Measurements from ENCODE around the gene SERPINA1.
"Not testable (repeated sequence)": the region's sequence is repeated elsewhere in the genome, so short reads cannot be mapped to it uniquely, and the experiment has no call there.

The SERPINA1 gene

GRCh38 chr14:94364037-94364436 is 24.4 kb downstream of the SERPINA1 start:
- no peak overlapping the region for H3K4me3 Mint-ChIP-seq
- H3K9me3 Mint-ChIP-seq: no peaks in the 10 kb centered on the region
- H3K36me3 Mint-ChIP-seq (ENCODE audit: low read depth): no peaks in the 10 kb centered on the region
- intact Hi-C loops (cut with micrococcal nuclease): loop anchor here (1.0 kb wide), 1 partner anchor 15 kb away; no protein-coding TSS in a partner anchor
- peak overlapping the region; percentile 2 for H3K27ac Mint-ChIP-seq
- peaks cover 28% of the 10 kb centered on the region for H3K4me1 Mint-ChIP-seq (ENCODE audit: low read depth)
- no peaks in the 10 kb centered on the region for H3K27me3 Mint-ChIP-seq

GRCh38 chr14:94363151-94363624 is 25.2 kb downstream of the SERPINA1 start:
- H3K27ac Mint-ChIP-seq: peak overlapping the region; percentile 1
- no peaks in the 10 kb centered on the region for H3K9me3 Mint-ChIP-seq
- intact Hi-C loops (cut with micrococcal nuclease): no loop called here
- H3K4me3 Mint-ChIP-seq: no peak overlapping the region
- peaks cover 20% of the 10 kb centered on the region for H3K4me1 Mint-ChIP-seq (ENCODE audit: low read depth)
- H3K27me3 Mint-ChIP-seq: no peaks in the 10 kb centered on the region
- H3K36me3 Mint-ChIP-seq (ENCODE audit: low read depth): no peaks in the 10 kb centered on the region

GRCh38 chr14:94362614-94363133 is 25.7 kb downstream of the SERPINA1 start:
- H3K27ac Mint-ChIP-seq: peak overlapping the region; percentile 1
- intact Hi-C loops (cut with micrococcal nuclease): no loop called here
- no peak overlapping the region for H3K4me3 Mint-ChIP-seq
- no peaks in the 10 kb centered on the region for H3K36me3 Mint-ChIP-seq (ENCODE audit: low read depth)
- no peaks in the 10 kb centered on the region for H3K9me3 Mint-ChIP-seq
- peaks cover 2% of the 10 kb centered on the region for H3K27me3 Mint-ChIP-seq
- peaks cover 15% of the 10 kb centered on the region for H3K4me1 Mint-ChIP-seq (ENCODE audit: low read depth)

- Mint-ChIP-seq H3K27me3 (peaks cover 3% of the 10 kb centered on the region), H3K27ac (no peak overlapping the region), H3K4me1 (ENCODE audit: low read depth) (peaks cover 7% of the 10 kb centered on the region), H3K36me3 (ENCODE audit: low read depth) (no peaks in the 10 kb centered on the region), H3K9me3 (peaks cover 1% of the 10 kb centered on the region), H3K4me3 (no peak overlapping the region)
- intact Hi-C loops (cut with micrococcal nuclease): no loop called here
Observed at GRCh38 chr14:94361682-94362081, 26.7 kb downstream of the SERPINA1 start.

GRCh38 chr14:94360945-94361565 is 27.3 kb downstream of the SERPINA1 start:
- Mint-ChIP-seq H3K36me3 (ENCODE audit: low read depth) (no peaks in the 10 kb centered on the region), H3K9me3 (peaks cover 8% of the 10 kb centered on the region), H3K4me1 (ENCODE audit: low read depth) (peaks cover 12% of the 10 kb centered on the region), H3K4me3 (no peak overlapping the region), H3K27ac (no peak overlapping the region), H3K27me3 (peaks cover 8% of the 10 kb centered on the region)
- intact Hi-C loops (cut with micrococcal nuclease): no loop called here

- H3K4me1 Mint-ChIP-seq (ENCODE audit: low read depth): peaks cover 15% of the 10 kb centered on the region
- peaks cover 8% of the 10 kb centered on the region for H3K9me3 Mint-ChIP-seq
- H3K36me3 Mint-ChIP-seq (ENCODE audit: low read depth): no peaks in the 10 kb centered on the region
- no peak overlapping the region for H3K4me3 Mint-ChIP-seq
- peaks cover 14% of the 10 kb centered on the region for H3K27me3 Mint-ChIP-seq
- intact Hi-C loops (cut with micrococcal nuclease): no loop called here
- H3K27ac Mint-ChIP-seq: no peak overlapping the region
Observed at GRCh38 chr14:94357166-94357565, 31.2 kb downstream of the SERPINA1 start.

GRCh38 chr14:94356379-94357056 is 31.9 kb downstream of the SERPINA1 start:
- intact Hi-C loops (cut with micrococcal nuclease): no loop called here
- no peak overlapping the region for H3K27ac Mint-ChIP-seq
- H3K4me3 Mint-ChIP-seq: no peak overlapping the region
- H3K36me3 Mint-ChIP-seq (ENCODE audit: low read depth): no peaks in the 10 kb centered on the region
- peaks cover 8% of the 10 kb centered on the region for H3K9me3 Mint-ChIP-seq
- peaks cover 15% of the 10 kb centered on the region for H3K4me1 Mint-ChIP-seq (ENCODE audit: low read depth)
- peaks cover 19% of the 10 kb centered on the region for H3K27me3 Mint-ChIP-seq

GRCh38 chr14:94355191-94355794 is 33.1 kb downstream of the SERPINA1 start:
- Mint-ChIP-seq H3K27ac (no peak overlapping the region), H3K36me3 (ENCODE audit: low read depth) (no peaks in the 10 kb centered on the region), H3K27me3 (peaks cover 22% of the 10 kb centered on the region), H3K4me3 (no peak overlapping the region), H3K4me1 (ENCODE audit: low read depth) (peaks cover 15% of the 10 kb centered on the region), H3K9me3 (peaks cover 8% of the 10 kb centered on the region)
- intact Hi-C loops (cut with micrococcal nuclease): loop anchor here (1.0 to 2.0 kb wide), 2 partner anchors 58 to 131 kb away; no protein-coding TSS in a partner anchor

- Mint-ChIP-seq H3K4me3 (no peak overlapping the region), H3K36me3 (ENCODE audit: low read depth) (no peaks in the 10 kb centered on the region), H3K27ac (no peak overlapping the region), H3K4me1 (ENCODE audit: low read depth) (peaks cover 15% of the 10 kb centered on the region), H3K27me3 (peaks cover 27% of the 10 kb centered on the region), H3K9me3 (peaks cover 8% of the 10 kb centered on the region)
- intact Hi-C loops (cut with micrococcal nuclease): loop anchor here (1.0 to 2.0 kb wide), 2 partner anchors 58 to 132 kb away; no protein-coding TSS in a partner anchor
Observed at GRCh38 chr14:94354638-94355185, 33.7 kb downstream of the SERPINA1 start.

GRCh38 chr14:94354190-94354589 is 34.2 kb downstream of the SERPINA1 start:
- not testable (repeated sequence) for H3K36me3 Mint-ChIP-seq (ENCODE audit: low read depth); H3K27ac Mint-ChIP-seq; H3K4me3 Mint-ChIP-seq; H3K9me3 Mint-ChIP-seq
- H3K27me3 Mint-ChIP-seq: peaks cover 32% of the 10 kb centered on the region
- intact Hi-C loops (cut with micrococcal nuclease): loop anchor here (2.0 kb wide), 1 partner anchor 59 kb away; no protein-coding TSS in a partner anchor
- peaks cover 15% of the 10 kb centered on the region for H3K4me1 Mint-ChIP-seq (ENCODE audit: low read depth)

- intact Hi-C loops (cut with micrococcal nuclease): no loop called here
- peaks cover 24% of the 10 kb centered on the region for H3K27me3 Mint-ChIP-seq
- H3K27ac Mint-ChIP-seq: no peak overlapping the region
- peaks cover 5% of the 10 kb centered on the region for H3K4me1 Mint-ChIP-seq (ENCODE audit: low read depth)
- H3K36me3 Mint-ChIP-seq (ENCODE audit: low read depth): no peaks in the 10 kb centered on the region
- no peak overlapping the region for H3K4me3 Mint-ChIP-seq
- H3K9me3 Mint-ChIP-seq: no peaks in the 10 kb centered on the region
Observed at GRCh38 chr14:94349276-94349675, 39.1 kb downstream of the SERPINA1 start.

GRCh38 chr14:94348836-94349235 is 39.6 kb downstream of the SERPINA1 start:
- Mint-ChIP-seq H3K27me3 (peaks cover 24% of the 10 kb centered on the region), H3K4me1 (ENCODE audit: low read depth) (peaks cover 8% of the 10 kb centered on the region), H3K36me3 (ENCODE audit: low read depth) (no peaks in the 10 kb centered on the region), H3K27ac (no peak overlapping the region), H3K4me3 (no peak overlapping the region), H3K9me3 (no peaks in the 10 kb centered on the region)
- intact Hi-C loops (cut with micrococcal nuclease): no loop called here

GRCh38 chr14:94346841-94347240 is 41.6 kb downstream of the SERPINA1 start:
- intact Hi-C loops (cut with micrococcal nuclease): no loop called here
- Mint-ChIP-seq H3K4me1 (ENCODE audit: low read depth) (peaks cover 27% of the 10 kb centered on the region), H3K4me3 (no peak overlapping the region), H3K27me3 (peaks cover 21% of the 10 kb centered on the region), H3K36me3 (ENCODE audit: low read depth) (no peaks in the 10 kb centered on the region), H3K27ac (no peak overlapping the region), H3K9me3 (no peaks in the 10 kb centered on the region)

All from dendritic cell treated with granulocyte-macrophage colony-stimulating factor and Interleukin-4, amounts not matched to agents 40 ng/mL and 50 ng/mL, for 4 days (primary cell).